HG02840 (cell line): Measurements from ENCODE around the gene SMIM36.
"Not testable (repeated sequence)": the region's sequence is repeated elsewhere in the genome, so short reads cannot be mapped to it uniquely, and the experiment has no call there.

ENCODE experiments used
- ATAC-seq: cut with Tn5 transposase; IDR thresholded peaks from one replicate; pipeline ENCODE4 v1.9.1; 2021; ENCODE audit warnings: mild to moderate bottlenecking, moderate library complexity, moderate number of reproducible peaks; ENCODE audit not compliant: unreplicated experiment, low FRiP score

Gene SMIM36

GRCh38 chr17:55458978-55459377 lies 52.3 kb downstream of the SMIM36 start:
- peak; percentile 66 for ATAC-seq

- no peak for ATAC-seq
Measured at GRCh38 chr17:55458287-55458900, 52.9 kb downstream of the SMIM36 start.

- no peak for ATAC-seq
Measured at GRCh38 chr17:55456307-55457240, 54.7 kb downstream of the SMIM36 start.

- no peak for ATAC-seq
Measured at GRCh38 chr17:55454906-55455474, 56.3 kb downstream of the SMIM36 start.

GRCh38 chr17:55453839-55454557 lies 57.3 kb downstream of the SMIM36 start:
- no peak for ATAC-seq

- no peak for ATAC-seq
Measured at GRCh38 chr17:55452139-55452790, 59.0 kb downstream of the SMIM36 start.

- no peak for ATAC-seq
Measured at GRCh38 chr17:55451758-55452138, 59.5 kb downstream of the SMIM36 start.

GRCh38 chr17:55451203-55451641 lies 60.0 kb downstream of the SMIM36 start:
- ATAC-seq = no peak

GRCh38 chr17:55450232-55450825 lies 60.9 kb downstream of the SMIM36 start:
- no peak for ATAC-seq

- no peak for ATAC-seq
Measured at GRCh38 chr17:55448681-55449080, 62.6 kb downstream of the SMIM36 start.

- ATAC-seq = no peak
Measured at GRCh38 chr17:55446581-55447205, 64.6 kb downstream of the SMIM36 start.

- ATAC-seq = not testable (repeated sequence)
Measured at GRCh38 chr17:55446004-55446403, 65.2 kb downstream of the SMIM36 start.

GRCh38 chr17:55444471-55445441 lies 66.5 kb downstream of the SMIM36 start:
- ATAC-seq = peak; percentile 72

- ATAC-seq = no peak
Measured at GRCh38 chr17:55443904-55444303, 67.3 kb downstream of the SMIM36 start.

- ATAC-seq = no peak
Measured at GRCh38 chr17:55442953-55443683, 68.1 kb downstream of the SMIM36 start.

- no peak for ATAC-seq
Measured at GRCh38 chr17:55442462-55442861, 68.8 kb downstream of the SMIM36 start.

- ATAC-seq = no peak
Measured at GRCh38 chr17:55441544-55441943, 69.7 kb downstream of the SMIM36 start.

GRCh38 chr17:55440391-55440790 lies 70.9 kb downstream of the SMIM36 start:
- ATAC-seq = no peak
